HG02798 (cell line): ENCODE measurements around the gene TFCP2L1.

Experiments used
- ATAC-seq: cut with Tn5 transposase; IDR thresholded peaks from one replicate; pipeline ENCODE4 v1.9.1; 2021; ENCODE audit warnings: mild to moderate bottlenecking; ENCODE audit not compliant: unreplicated experiment, poor library complexity

The TFCP2L1 gene

GRCh38 chr2:121201796-121202195 lies 83.2 kb downstream of the TFCP2L1 start:
- no peak for ATAC-seq

GRCh38 chr2:121200419-121201315 lies 84.3 kb downstream of the TFCP2L1 start:
- ATAC-seq: no peak

- no peak for ATAC-seq
These were observed 85.0 kb downstream of the TFCP2L1 start for GRCh38 chr2:121200011-121200347.

GRCh38 chr2:121199281-121200010 lies 85.6 kb downstream of the TFCP2L1 start:
- no peak for ATAC-seq

GRCh38 chr2:121197369-121198091 lies 87.5 kb downstream of the TFCP2L1 start:
- no peak for ATAC-seq

GRCh38 chr2:121196849-121197155 lies 88.2 kb downstream of the TFCP2L1 start:
- no peak for ATAC-seq

- no peak for ATAC-seq
These were observed 88.7 kb downstream of the TFCP2L1 start for GRCh38 chr2:121196132-121196848.

- ATAC-seq: no peak
These were observed 90.0 kb downstream of the TFCP2L1 start for GRCh38 chr2:121195036-121195435.

GRCh38 chr2:121194626-121195025 lies 90.4 kb downstream of the TFCP2L1 start:
- no peak for ATAC-seq

- ATAC-seq: no peak
These were observed 91.8 kb downstream of the TFCP2L1 start for GRCh38 chr2:121193185-121193584.

- ATAC-seq: no peak
These were observed 92.4 kb downstream of the TFCP2L1 start for GRCh38 chr2:121192576-121192975.

GRCh38 chr2:121191191-121192170 lies 93.5 kb downstream of the TFCP2L1 start:
- ATAC-seq: no peak

GRCh38 chr2:121189661-121190381 lies 95.2 kb downstream of the TFCP2L1 start:
- ATAC-seq: no peak

GRCh38 chr2:121189011-121189410 lies 96.0 kb downstream of the TFCP2L1 start:
- no peak for ATAC-seq

GRCh38 chr2:121187982-121188411 lies 97.0 kb downstream of the TFCP2L1 start:
- no peak for ATAC-seq

- no peak for ATAC-seq
These were observed 97.5 kb downstream of the TFCP2L1 start for GRCh38 chr2:121187351-121187981.

GRCh38 chr2:121186261-121186660 lies 98.7 kb downstream of the TFCP2L1 start:
- ATAC-seq: no peak

- ATAC-seq: no peak
These were observed 99.4 kb downstream of the TFCP2L1 start for GRCh38 chr2:121185571-121186074.
